Limb (tissue), 2 donors: ENCODE measurements around the gene NPFF.

ENCODE experiments used
- DNase-seq, 2 donors: peaks; one replicate each; pipeline ENCODE4 v3.0.0-alpha.2; 2016; ENCODE audit errors: extremely low spot score in 2 of 2

Gene NPFF

DNA sequence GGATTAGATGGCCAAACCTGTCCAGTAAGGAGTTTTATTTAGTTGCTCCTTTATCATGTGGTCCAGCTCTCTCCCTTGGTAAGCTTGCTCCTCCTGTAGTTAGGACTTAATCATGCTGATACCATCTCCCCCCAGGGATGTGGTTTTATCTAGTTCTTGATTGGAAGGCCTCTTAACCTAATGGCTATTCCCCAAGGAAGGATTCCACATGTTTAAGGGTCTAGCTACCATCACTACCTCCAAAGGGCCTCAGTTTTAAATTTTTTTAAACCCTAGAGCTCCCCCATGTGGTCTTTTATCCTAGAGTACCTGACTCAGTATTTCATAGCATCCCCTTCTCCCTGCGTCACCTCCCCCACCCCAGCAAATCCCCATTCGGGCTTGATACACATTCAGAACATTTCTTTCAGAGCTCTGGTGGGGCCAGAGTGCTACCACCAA lies 30.5 kb downstream of the NPFF start:
- DNase-seq, result no peak

DNA sequence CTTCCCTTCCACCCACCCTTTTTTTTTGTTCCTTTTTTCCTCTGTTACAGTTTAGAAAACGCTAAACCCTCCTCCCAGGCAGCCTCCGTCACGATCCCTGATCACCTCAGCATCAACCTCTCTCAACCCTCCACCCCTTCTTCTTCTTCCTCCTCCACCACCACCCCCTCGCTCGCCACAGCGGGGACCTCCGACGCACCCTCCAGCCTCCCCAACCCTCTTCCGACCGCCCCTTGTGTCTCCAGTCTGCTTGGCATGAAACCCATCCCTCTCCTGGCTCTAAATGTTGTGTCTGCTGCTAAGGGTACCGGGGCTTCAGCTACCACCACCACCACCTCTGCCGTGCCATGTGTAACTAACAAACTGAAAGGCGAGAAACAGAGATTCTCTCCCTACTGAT lies 32.5 kb downstream of the NPFF start:
- DNase-seq, result no peak

DNA sequence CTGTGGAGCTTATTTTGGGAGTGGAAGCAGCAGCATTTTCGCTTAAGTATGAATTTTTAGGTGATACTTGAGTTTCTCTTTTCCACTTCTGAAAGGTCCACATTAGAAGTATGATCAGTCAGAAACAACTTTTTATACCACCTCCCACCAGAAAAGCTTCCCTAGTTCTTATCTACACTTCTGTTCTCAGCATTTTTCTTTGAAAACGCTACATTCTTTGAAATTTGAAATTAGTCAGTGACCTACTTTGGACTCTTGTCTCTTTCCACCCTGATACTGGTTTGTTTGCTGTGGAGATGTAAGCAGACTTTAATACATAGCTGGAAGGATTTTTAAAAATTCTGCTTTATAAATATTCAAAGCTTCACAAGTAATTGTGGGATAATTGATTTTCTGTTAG lies 33.2 kb downstream of the NPFF start:
- DNase-seq, result no peak

DNA sequence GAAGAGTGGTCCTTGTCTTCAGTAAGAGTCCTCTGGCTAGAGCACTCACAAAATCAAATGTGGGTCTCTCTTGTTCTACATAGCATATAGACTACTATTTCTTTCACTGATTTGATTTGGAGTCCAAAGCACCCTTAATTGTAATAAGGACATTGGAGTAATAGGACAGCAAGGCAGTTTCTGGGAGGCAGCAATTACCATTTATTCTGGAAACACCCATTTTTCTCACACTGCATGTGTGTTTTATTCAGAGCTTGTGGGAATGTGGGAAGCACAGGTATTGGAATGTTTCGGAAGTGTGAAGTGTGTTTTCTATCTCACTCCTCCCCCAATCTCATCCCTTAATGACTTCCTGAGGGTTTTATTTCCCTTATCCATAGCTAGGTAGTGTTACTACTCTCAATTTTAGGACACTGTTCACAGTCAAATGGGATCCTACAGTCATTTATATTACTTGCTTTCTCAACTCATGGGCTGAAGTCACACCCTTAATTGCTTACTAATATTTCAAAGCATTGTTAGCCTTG lies 35.2 kb downstream of the NPFF start:
- DNase-seq, result no peak

DNA sequence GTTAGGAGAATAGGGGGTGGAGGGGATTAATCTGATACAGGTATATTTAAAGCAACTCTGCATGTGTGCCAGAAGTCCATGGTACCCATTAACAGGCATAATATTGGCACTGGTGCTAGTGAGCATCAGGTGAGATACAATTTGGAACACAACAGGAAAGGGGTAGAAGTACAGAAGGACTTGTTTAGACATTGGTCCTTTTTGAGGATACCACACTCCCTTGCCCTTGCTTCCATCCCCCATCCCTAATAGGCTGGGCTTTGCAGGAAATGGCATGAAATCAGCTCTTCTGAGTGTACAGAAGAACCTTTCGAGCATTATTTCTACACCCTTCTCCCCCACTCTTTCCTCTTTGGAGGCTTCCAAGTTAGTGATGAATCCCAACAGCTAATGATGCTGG lies 39.0 kb downstream of the NPFF start:
- no peak for DNase-seq

DNA sequence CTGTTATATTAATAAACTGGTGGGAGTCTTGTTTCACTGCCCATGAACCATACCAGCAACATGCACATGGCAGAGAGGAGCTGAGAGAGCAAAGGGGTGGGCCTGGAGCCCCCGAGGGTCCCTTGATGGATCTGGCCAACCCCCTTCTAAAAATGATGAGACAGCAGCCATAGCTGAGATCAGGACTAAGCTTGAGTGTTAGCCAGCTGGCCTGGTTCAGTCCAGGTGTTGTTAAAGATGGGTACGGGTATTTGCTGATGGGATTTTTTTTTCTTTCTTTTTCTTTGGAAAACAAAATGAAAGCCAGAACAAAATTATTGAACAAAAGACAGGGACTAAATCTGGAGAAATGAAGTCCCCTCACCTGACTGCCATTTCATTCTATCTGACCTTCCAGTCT lies 39.4 kb downstream of the NPFF start:
- DNase-seq, result no peak

DNA sequence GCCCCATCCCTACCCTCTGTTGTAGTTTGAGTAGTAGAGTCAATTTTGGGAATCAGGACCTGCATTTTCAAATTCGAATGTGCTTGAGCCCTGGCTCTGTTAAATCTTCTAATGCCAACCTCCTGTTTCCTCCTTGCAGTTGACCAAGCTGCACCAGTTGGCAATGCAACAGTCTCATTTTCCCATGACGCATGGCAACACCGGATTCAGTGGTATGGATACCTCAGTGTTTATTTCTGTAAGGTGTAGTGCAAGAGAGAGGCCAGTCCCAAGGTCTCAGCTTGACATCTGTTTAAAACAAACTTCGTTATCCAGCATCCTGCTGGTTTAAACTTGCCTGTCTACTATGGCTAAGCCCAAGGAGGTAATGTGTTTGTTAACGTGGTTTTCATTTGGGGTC lies 40.2 kb downstream of the NPFF start:
- no peak for DNase-seq

DNA sequence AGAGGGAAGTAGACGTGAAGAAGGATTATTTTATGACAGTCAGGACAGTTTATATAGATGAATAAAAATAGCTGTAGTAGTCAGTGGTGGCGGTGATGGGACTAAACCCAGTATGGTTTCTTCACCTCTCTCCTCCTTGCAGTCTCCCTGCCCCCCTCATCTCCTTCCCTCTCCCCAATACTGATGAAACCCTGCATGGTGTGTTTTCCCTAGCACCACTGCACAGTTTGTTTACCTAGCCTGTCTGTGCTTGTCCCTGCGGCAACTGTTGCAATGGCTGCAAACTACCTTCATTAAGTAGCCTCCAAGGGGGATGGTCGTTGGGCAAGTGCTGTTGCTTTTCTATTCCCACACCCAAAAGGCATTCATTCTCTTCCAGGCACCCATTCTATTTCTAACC lies 40.6 kb downstream of the NPFF start:
- DNase-seq, result no peak

DNA sequence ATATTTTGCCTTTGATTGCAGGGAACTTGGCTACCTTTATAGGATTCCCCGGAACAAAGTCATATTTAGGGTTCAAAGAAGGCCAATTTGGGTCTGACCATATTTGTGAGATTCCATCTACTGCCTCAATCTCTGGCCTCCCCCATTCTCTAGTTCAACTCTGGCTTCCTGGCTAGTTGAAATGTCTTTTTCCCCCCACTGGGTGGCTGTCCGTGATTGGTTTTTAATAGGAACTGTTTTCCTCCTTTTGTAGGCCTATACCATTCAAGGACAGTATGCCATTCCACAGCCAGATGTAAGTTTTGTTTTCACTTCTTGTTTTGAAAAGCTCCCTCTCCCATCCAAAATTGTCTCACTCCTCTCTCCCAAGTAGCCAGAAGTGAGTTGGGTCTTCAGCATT lies 41.6 kb downstream of the NPFF start:
- DNase-seq, result no peak

DNA sequence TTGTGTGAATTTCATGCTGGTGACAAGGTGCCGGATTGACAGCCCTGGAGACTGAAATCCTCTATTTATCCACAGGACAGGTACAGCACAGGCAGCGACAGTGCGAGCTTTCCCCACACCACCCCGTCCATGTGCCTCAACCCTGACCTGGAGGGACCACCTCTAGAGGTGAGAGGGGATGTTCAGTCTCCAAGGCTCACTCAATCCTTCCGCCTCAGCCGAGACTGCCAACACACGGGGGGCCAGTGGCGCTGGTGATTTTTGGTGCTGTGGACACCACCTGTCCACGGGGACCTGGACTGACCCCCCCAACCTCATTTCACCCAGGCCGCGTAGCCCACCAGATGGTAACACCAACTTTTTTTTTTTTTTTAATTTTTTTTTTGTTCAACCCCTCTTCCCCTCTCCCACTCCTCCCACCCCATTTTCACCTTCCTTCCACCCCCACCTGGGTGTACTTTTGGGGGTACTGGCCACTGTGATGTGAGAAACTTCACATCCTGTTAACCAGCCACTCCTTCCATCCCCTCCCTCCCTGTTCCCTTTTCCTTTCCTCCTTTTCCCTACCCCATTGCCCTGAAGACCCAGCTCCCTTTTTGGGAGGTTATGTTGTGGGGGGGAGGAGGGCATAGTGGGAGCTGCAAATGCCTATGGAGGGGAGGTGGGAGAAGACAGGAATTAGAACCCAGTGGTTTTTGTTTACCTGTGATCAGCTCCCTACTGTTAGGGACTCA lies 42.4 kb downstream of the NPFF start:
- no peak for DNase-seq

DNA sequence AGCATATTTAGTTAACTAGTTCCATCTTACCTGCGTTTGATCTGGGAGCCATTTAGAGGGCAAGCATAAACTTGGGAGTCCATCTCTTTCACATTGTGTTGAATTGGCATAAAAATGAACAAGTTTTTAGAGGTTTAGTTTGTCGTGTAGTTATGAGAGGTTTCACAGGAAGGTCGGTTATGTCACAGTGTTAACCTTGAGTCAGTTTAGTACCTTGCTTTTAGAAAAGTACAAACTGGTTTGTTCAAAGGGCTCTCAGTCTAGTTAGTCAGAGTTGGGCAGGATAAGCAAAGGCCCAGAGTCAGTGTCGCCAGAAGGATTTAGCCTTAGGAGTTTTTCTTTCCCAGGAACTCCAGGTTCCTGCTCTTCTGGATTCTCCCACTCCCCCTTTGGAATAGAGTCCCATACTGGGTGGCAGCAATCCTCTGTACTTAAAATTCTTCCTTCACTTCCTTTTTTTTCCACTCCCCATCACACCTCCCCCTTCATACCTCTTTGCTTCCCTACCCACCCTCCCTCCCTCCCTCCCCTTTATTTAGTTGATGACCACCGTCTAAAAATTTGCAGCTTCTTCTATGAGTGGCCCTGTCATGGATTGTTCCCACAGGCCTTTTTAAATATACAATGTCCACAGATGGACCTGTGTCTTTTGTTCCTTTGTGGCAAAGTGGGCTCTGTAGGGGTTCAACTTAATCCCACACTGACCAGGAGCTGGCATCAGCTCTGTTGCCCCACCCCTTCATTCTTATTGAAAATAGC lies 43.3 kb downstream of the NPFF start:
- DNase-seq, result no peak

DNA sequence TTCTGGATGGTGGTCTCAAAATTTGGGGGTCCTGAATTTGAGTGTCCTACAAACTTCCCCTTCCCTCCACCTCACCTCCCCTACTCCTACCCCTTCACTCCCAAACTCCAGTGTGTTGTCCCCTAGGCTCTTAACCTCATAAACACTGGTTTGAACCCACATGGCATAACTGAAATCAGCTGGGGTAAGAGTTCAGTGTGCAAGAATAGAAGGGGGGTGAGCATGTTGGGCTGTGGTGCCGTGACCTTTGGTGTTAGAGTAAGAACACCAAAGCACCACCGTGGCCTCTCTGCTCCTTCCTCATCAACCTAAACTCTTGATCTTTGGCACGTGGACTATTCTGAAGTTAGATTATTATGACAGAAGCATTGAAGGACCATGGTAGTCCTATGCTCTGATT lies 44.3 kb downstream of the NPFF start:
- DNase-seq, result no peak

DNA sequence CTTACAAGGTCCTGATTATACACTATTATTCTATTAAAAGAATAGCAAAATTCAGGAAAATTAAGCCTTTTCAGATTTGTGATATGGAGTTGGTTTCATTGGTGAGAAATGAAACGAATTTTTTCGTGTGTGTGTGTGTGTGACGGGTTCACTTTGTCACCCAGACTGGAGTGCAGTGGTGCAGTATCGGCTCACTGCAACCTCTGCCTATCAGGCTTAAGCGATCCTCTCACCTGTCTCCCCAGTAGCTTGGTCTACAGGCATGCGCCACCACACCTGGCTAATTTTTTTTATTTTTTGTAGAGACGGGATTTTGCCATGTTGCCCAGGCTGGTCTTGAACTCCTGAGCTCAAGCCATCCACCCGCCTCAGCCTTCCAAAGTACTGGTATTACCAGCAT lies 45.7 kb downstream of the NPFF start:
- no peak for DNase-seq

DNA sequence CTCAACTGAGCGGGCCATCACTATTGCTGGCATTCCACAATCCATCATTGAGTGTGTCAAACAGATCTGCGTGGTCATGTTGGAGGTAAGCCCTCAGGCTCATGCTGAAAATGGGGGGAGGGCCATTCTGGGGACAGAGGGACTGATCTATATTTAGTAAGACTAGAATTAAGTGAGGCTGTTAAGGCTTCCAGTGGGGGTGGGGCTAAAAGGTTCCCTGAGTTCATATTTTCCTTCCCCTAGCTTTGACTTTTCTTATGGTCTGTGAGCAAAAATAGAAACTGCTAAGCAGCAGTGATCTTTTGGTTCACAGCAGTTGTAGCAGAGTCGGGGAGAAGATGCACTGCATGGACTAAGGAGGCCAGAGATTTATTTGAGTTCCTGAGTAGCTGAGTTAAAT lies 46.2 kb downstream of the NPFF start:
- no peak for DNase-seq

DNA sequence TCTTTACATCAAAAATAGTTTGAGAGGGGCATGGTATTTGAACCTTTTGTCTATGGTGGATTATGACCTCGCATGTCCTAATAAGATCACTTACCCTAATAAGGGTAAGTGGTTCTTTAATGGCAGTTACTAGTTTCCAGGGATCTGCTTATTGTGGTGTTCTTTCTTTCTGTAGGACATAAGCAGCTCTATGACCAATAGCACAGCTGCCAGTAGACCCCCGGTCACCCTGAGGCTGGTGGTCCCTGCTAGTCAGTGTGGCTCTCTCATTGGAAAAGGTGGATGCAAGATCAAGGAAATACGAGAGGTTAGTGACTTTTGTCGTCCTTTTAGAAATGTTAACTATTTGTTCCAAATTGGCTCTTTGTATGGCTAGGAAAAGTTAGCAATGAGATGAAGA lies 48.2 kb downstream of the NPFF start:
- DNase-seq, result no peak
